Neural progenitor cell (in vitro differentiated cells): ENCODE measurements around the gene MCTP2.

ENCODE experiments used
- CTCF ChIP-seq: fragments of 200-600 bp; sonication (generic); IDR thresholded peaks from 2 replicates; pipeline ENCODE4 v1.5.1; 2017; ENCODE audit warnings: antibody characterized with exemption, mild to moderate bottlenecking
- EZH2 ChIP-seq: fragments of 200-600 bp; sonication (generic); IDR thresholded peaks from 2 replicates; pipeline ENCODE4 v1.6.1; 2017; ENCODE audit warnings: antibody characterized with exemption, mild to moderate bottlenecking, moderate library complexity

GRCh38 chr15:94353488-94353820 lies 122.1 kb downstream of the MCTP2 start:
- TF ChIP-seq EZH2 (no peak), CTCF (no peak)
